H9 (cell line): ENCODE data around the gene ODR4. TPM values are rescaled to one million over a fixed set of nuclear protein-coding genes. Genes with fewer than 3 reads are reported as not detected.

Experiments
- DNase-seq: peaks from one replicate; pipeline ENCODE4 v3.0.0-alpha.2; 2017
- H2AFZ ChIP-seq: one replicate; pipeline ENCODE4 v1.6.1; 2013; ENCODE audit warnings: mild to moderate bottlenecking, low read length, control low read depth, moderate library complexity
- H2AK5ac ChIP-seq: 2 replicates; pipeline ENCODE4 v1.6.1; 2013; ENCODE audit warnings: low read length, control low read depth, mixed read lengths; ENCODE audit not compliant: insufficient read length
- H2BK120ac ChIP-seq: one replicate; pipeline ENCODE4 v1.6.1; 2013; ENCODE audit warnings: low read depth, mild to moderate bottlenecking, low read length, control low read depth, inconsistent platforms; ENCODE audit not compliant: poor library complexity, severe bottlenecking
- H2BK12ac ChIP-seq: 2 replicates; pipeline ENCODE4 v1.6.1; 2013; ENCODE audit warnings: low read length, control low read depth, mixed read lengths, low read depth; ENCODE audit not compliant: insufficient read length
- H2BK15ac ChIP-seq: 2 replicates; pipeline ENCODE4 v1.6.1; 2013; ENCODE audit warnings: low read depth, low read length, control low read depth
- H2BK20ac ChIP-seq: one replicate; pipeline ENCODE4 v1.6.1; 2013; ENCODE audit warnings: low read depth, mild to moderate bottlenecking, low read length, control low read depth, inconsistent platforms; ENCODE audit not compliant: poor library complexity, severe bottlenecking
- H2BK5ac ChIP-seq: 2 replicates; pipeline ENCODE4 v1.6.1; 2013; ENCODE audit warnings: low read length, control low read depth, mixed read lengths; ENCODE audit not compliant: insufficient read length
- H3K14ac ChIP-seq: 2 replicates; pipeline ENCODE4 v1.6.1; 2013; ENCODE audit warnings: low read length, control low read depth; ENCODE audit not compliant: insufficient read depth
- H3K18ac ChIP-seq: 2 replicates; pipeline ENCODE4 v1.6.1; 2013; ENCODE audit warnings: low read depth, mild to moderate bottlenecking, mixed read lengths, low read length, control low read depth; ENCODE audit not compliant: insufficient read length
- H3K23ac ChIP-seq: 2 replicates; pipeline ENCODE4 v1.6.1; 2013; ENCODE audit warnings: low read length, control low read depth, mixed read lengths, low read depth; ENCODE audit not compliant: insufficient read length
- H3K23me2 ChIP-seq: 2 replicates; pipeline ENCODE4 v1.6.1; 2013; ENCODE audit warnings: low read depth, mild to moderate bottlenecking, mixed read lengths, low read length, control low read depth; ENCODE audit not compliant: insufficient read length, poor library complexity, severe bottlenecking
- H3K27ac ChIP-seq: 2 replicates; pipeline ENCODE4 v1.5.1; 2013; ENCODE audit warnings: low read length, control low read depth, mixed read lengths, low read depth; ENCODE audit not compliant: insufficient read length
- H3K27me3 ChIP-seq: 2 replicates; pipeline ENCODE4 v1.6.1; 2013; ENCODE audit warnings: low read length, control low read depth, inconsistent platforms; ENCODE audit not compliant: insufficient read depth
- H3K4ac ChIP-seq: 2 replicates; pipeline ENCODE4 v1.6.1; 2013; ENCODE audit warnings: low read depth, mild to moderate bottlenecking, control low read depth, inconsistent platforms, low read length, moderate library complexity
- H3K4me1 ChIP-seq: 2 replicates; pipeline ENCODE4 v1.6.1; 2013; ENCODE audit warnings: low read length, control low read depth, inconsistent platforms; ENCODE audit not compliant: insufficient read depth
- H3K4me2 ChIP-seq: 2 replicates; pipeline ENCODE4 v1.6.1; 2013; ENCODE audit warnings: low read length, control low read depth, mixed read lengths; ENCODE audit not compliant: insufficient read length, insufficient read depth
- H3K56ac ChIP-seq: 2 replicates; pipeline ENCODE4 v1.6.1; 2013; ENCODE audit warnings: low read depth, mild to moderate bottlenecking, mixed read lengths, low read length, control low read depth; ENCODE audit not compliant: insufficient read length
- H3K79me1 ChIP-seq: 2 replicates; pipeline ENCODE4 v1.6.1; 2013; ENCODE audit warnings: low read depth, mild to moderate bottlenecking, moderate library complexity, low read length, control low read depth, inconsistent platforms; ENCODE audit not compliant: insufficient read depth, poor library complexity, severe bottlenecking
- H3K79me2 ChIP-seq: 2 replicates; pipeline ENCODE4 v1.6.1; 2013; ENCODE audit warnings: low read length, control low read depth, inconsistent platforms; ENCODE audit not compliant: insufficient read depth
- H3K9ac ChIP-seq: 2 replicates; pipeline ENCODE4 v1.6.1; 2013; ENCODE audit warnings: low read length, control low read depth, mixed read lengths; ENCODE audit not compliant: insufficient read length; ENCODE audit errors: extremely low read depth
- H3K9me3 ChIP-seq: one replicate; pipeline ENCODE4 v1.6.1; 2013; ENCODE audit warnings: low read depth, low read length, inconsistent platforms; ENCODE audit not compliant: control insufficient read depth
- H3T11ph ChIP-seq: one replicate; pipeline ENCODE4 v1.6.1; 2013; ENCODE audit warnings: mild to moderate bottlenecking, low read length, control low read depth, inconsistent platforms
- H4K20me1 ChIP-seq: one replicate; pipeline ENCODE4 v1.6.1; 2013; ENCODE audit not compliant: control insufficient read depth, insufficient read length, insufficient read depth
- H4K5ac ChIP-seq: 2 replicates; pipeline ENCODE4 v1.6.1; 2013; ENCODE audit warnings: low read depth, mild to moderate bottlenecking, mixed read lengths, low read length, control low read depth; ENCODE audit not compliant: insufficient read length
- H4K8ac ChIP-seq: replicated peaks from 2 replicates; pipeline ENCODE4 v1.6.1; 2013; ENCODE audit warnings: low read length, control low read depth, mixed read lengths, low read depth; ENCODE audit not compliant: insufficient read length
- H4K91ac ChIP-seq: 2 replicates; pipeline ENCODE4 v1.6.1; 2013; ENCODE audit warnings: low read depth, mild to moderate bottlenecking, moderate library complexity, mixed read lengths, low read length, control low read depth; ENCODE audit not compliant: insufficient read length
- H3K27ac Mint-ChIP-seq, 3 experiments: 2 replicates in 2 of 3; 3 replicates in 1 of 3; pipeline ENCODE4 v1.8.0; 2020 to 2021; ENCODE audit warnings: mixed read lengths in 3 of 3, mild to moderate bottlenecking in 1 of 3, moderate library complexity in 1 of 3
- H3K27me3 Mint-ChIP-seq: 2 replicates; pipeline ENCODE4 v1.8.0; 2021; ENCODE audit warnings: low read depth, mild to moderate bottlenecking, moderate library complexity, mixed read lengths
- H3K36me3 Mint-ChIP-seq, 3 experiments: 2 replicates in 2 of 3; 3 replicates in 1 of 3; pipeline ENCODE4 v1.8.0; 2020 to 2021; ENCODE audit warnings: low read depth in 3 of 3, mixed read lengths in 3 of 3; ENCODE audit not compliant: insufficient read depth in 1 of 3
- H3K4me1 Mint-ChIP-seq, 2 experiments: 2 replicates each; pipeline ENCODE4 v1.8.0; 2020; ENCODE audit warnings: mixed read lengths in 2 of 2
- H3K4me3 Mint-ChIP-seq, 2 experiments: 2 replicates in 1 of 2; 3 replicates in 1 of 2; pipeline ENCODE4 v1.8.0; 2020 to 2021; ENCODE audit warnings: mild to moderate bottlenecking in 2 of 2, mixed read lengths in 2 of 2, moderate library complexity in 1 of 2
- H3K9me3 Mint-ChIP-seq, 2 experiments: 2 replicates in 1 of 2; 3 replicates in 1 of 2; pipeline ENCODE4 v1.8.0; 2020; ENCODE audit warnings: mild to moderate bottlenecking in 2 of 2, mixed read lengths in 2 of 2, moderate library complexity in 1 of 2
- CTCF ChIP-seq: fragments of 200-600 bp; sonication (generic); conservative IDR thresholded peaks from 3 replicates; pipeline ENCODE4 v1.8.0; 2021; ENCODE audit warnings: antibody characterized with exemption, mild to moderate bottlenecking
- WGBS: extraction: QIAGEN DNeasy Blood & Tissue Kit; methylation state at CpG from one replicate; pipeline ENCODE4 v1.1.7; 2013; ENCODE audit warnings: missing lambda C conversion rate, low lambda C conversion rate, mixed read lengths; ENCODE audit not compliant: insufficient read length; ENCODE audit errors: extremely low coverage; 5-methylcytosine and 5-hydroxymethylcytosine counted together
- total RNA-seq: library from RNA; stranded (reverse); gene quantifications from 2 replicates; pipeline ENCODE4 v1.2.1, GENCODE V29; 2021

The ODR4 gene
- total RNA-seq, 1 experiment from 2014 or later, result 17.1 TPM

GRCh38 chr1:186326009-186326408 is 49.6 kb upstream of the ODR4 start:
- no peak for TF ChIP-seq CTCF
- Histone ChIP-seq H3K27me3 (no peaks in the 10 kb centered on the region), H3K79me2 (no peaks in the 10 kb centered on the region), H4K20me1 (no peaks in the 10 kb centered on the region), H2BK120ac (no peak overlapping the region), H3K9ac (no peak overlapping the region), H4K91ac (no peak overlapping the region), H3K23me2 (no peaks in the 10 kb centered on the region), H3K4ac (no peak overlapping the region), H2AK5ac (no peak overlapping the region), H3T11ph (no peak overlapping the region), H4K8ac (no peak overlapping the region), H3K4me2 (no peak overlapping the region), H3K14ac (no peak overlapping the region), H3K79me1 (no peaks in the 10 kb centered on the region), H2BK12ac (no peak overlapping the region), H2AFZ (no peak overlapping the region), H2BK5ac (no peak overlapping the region), H2BK20ac (no peak overlapping the region), H3K4me1 (no peaks in the 10 kb centered on the region), H2BK15ac (no peak overlapping the region), H4K5ac (no peak overlapping the region), H3K18ac (no peak overlapping the region), H3K23ac (no peak overlapping the region), H3K56ac (no peak overlapping the region), H3K9me3 (no peaks in the 10 kb centered on the region), H3K27ac (no peak overlapping the region)
- no peaks in the 10 kb centered on the region for H3K27me3 Mint-ChIP-seq
- WGBS, result no CpG with 5 or more reads among the region's 1 CpG
- H3K36me3 Mint-ChIP-seq, result peaks cover 33 to 72% (median 63%) of the 10 kb centered on the region in 3 experiments; a peak in 6 of 7 replicates
- peaks cover 4 to 9% of the 10 kb centered on the region in 2 experiments; a peak in 3 of 4 replicates for H3K4me1 Mint-ChIP-seq
- no peaks in the 10 kb centered on the region for H3K9me3 Mint-ChIP-seq
- H3K27ac Mint-ChIP-seq, result no peak overlapping the region
- no peak overlapping the region for H3K4me3 Mint-ChIP-seq
- no peak for DNase-seq
